Measurements from ENCODE around the gene MRPL18.
"Not testable (repeated sequence)": the region's sequence is repeated elsewhere in the genome, so short reads cannot be mapped to it uniquely, and the experiment has no call there.

DNA sequence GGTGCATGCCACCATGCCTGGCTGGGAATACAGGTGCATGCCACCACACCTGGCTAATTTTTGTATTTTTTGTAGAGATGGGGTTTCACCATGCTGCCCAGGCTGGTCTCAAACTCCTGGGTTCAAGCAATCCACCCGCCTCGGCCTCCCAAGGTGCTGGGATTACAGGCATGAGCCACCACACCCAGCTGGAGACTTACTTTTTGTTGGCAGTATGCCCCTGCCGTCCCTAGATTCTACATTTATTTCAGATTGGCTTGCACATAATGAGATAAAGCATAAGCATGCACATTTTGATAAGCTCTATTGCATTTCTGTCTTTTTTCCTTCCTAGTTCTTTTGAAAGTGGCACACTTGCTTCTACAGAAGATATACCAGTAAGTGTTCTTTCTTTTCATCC is 26.5 kb downstream of the MRPL18 start:
- TF ChIP-seq, protein P1, sequence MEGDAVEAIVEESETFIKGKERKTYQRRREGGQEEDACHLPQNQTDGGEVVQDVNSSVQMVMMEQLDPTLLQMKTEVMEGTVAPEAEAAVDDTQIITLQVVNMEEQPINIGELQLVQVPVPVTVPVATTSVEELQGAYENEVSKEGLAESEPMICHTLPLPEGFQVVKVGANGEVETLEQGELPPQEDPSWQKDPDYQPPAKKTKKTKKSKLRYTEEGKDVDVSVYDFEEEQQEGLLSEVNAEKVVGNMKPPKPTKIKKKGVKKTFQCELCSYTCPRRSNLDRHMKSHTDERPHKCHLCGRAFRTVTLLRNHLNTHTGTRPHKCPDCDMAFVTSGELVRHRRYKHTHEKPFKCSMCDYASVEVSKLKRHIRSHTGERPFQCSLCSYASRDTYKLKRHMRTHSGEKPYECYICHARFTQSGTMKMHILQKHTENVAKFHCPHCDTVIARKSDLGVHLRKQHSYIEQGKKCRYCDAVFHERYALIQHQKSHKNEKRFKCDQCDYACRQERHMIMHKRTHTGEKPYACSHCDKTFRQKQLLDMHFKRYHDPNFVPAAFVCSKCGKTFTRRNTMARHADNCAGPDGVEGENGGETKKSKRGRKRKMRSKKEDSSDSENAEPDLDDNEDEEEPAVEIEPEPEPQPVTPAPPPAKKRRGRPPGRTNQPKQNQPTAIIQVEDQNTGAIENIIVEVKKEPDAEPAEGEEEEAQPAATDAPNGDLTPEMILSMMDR (IDR thresholded peaks at IDR 0.05) = not testable (repeated sequence)
- TF ChIP-seq EP300, POLR2A, POLR2AphosphoS5 (IDR thresholded peaks at IDR 0.05): not testable (repeated sequence)
